Naive B cell (primary cell): ENCODE measurements around the gene CLIC5. TPM values are rescaled to one million over a fixed set of nuclear protein-coding genes. Genes with fewer than 3 reads are reported as not detected.

Source experiments
- ATAC-seq, 2 donors: fragments of 150-1000 bp; cut with Tn5 transposase; 2 replicates each; pipeline ENCODE4 v1.10.0; 2021; ENCODE audit warnings: low read depth in 2 of 2, mild to moderate bottlenecking in 2 of 2, moderate library complexity in 2 of 2
- DNase-seq: peaks from one replicate; pipeline ENCODE4 v3.0.0; 2022
- H3K27ac Mint-ChIP-seq, 6 donors: one replicate each; pipeline ENCODE4 v1.8.0; 2020 to 2022; ENCODE audit warnings: mild to moderate bottlenecking in 6 of 6, mixed read lengths in 6 of 6, moderate library complexity in 5 of 6, inconsistent platforms in 2 of 6
- H3K27me3 Mint-ChIP-seq, 3 donors: one replicate each; pipeline ENCODE4 v1.8.0; 2021 to 2022; ENCODE audit warnings: mixed read lengths in 3 of 3, mild to moderate bottlenecking in 1 of 3
- H3K36me3 Mint-ChIP-seq, 2 donors: one replicate each; pipeline ENCODE4 v1.8.0; 2020 to 2022; ENCODE audit warnings: mixed read lengths in 2 of 2, inconsistent platforms in 1 of 2, mild to moderate bottlenecking in 1 of 2
- H3K4me1 Mint-ChIP-seq, 3 donors: one replicate each; pipeline ENCODE4 v1.8.0; 2020 to 2022; ENCODE audit warnings: mixed read lengths in 3 of 3, inconsistent platforms in 1 of 3, mild to moderate bottlenecking in 1 of 3, moderate library complexity in 1 of 3
- H3K4me3 Mint-ChIP-seq, 8 donors: one replicate each; pipeline ENCODE4 v1.8.0; 2020 to 2022; ENCODE audit warnings: mild to moderate bottlenecking in 8 of 8, mixed read lengths in 8 of 8, moderate library complexity in 8 of 8, inconsistent platforms in 2 of 8
- H3K9me3 Mint-ChIP-seq, 7 donors: one replicate each; pipeline ENCODE4 v1.8.0; 2020 to 2022; ENCODE audit warnings: mixed read lengths in 7 of 7, mild to moderate bottlenecking in 5 of 7, inconsistent platforms in 2 of 7, moderate library complexity in 1 of 7
- polyA plus RNA-seq, 6 donors: library from polyadenylated mRNA; unstranded; fragments of 300-500 nt; fragmentation: Illumina TruSeq; gene quantifications; one replicate each; pipeline ENCODE4 v1.2.3, GENCODE V29; 2021; ENCODE audit warnings: low read depth in 6 of 6

CLIC5 gene
- polyA plus RNA-seq, 6 donors from 2014 or later: 0.05 to 1.3 (median 0.13) TPM; not detected in 1

GRCh38 chr6:46025573-46025972, 9.9 kb upstream of the CLIC5 start:
- Mint-ChIP-seq H3K36me3 (peaks cover 0 to 7% of the 10 kb centered on the region in 2 donors), H3K27ac (no peak overlapping the region), H3K27me3 (peaks cover 36 to 41% (median 39%) of the 10 kb centered on the region in 3 donors), H3K4me3 (no peak overlapping the region), H3K4me1 (no peaks in the 10 kb centered on the region), H3K9me3 (peaks cover 0 to 6% (median 1%) of the 10 kb centered on the region in 7 donors)
- DNase-seq (no peak), ATAC-seq (no peak)

GRCh38 chr6:46024124-46024769, 8.6 kb upstream of the CLIC5 start:
- DNase-seq (no peak), ATAC-seq (no peak)
- no peaks in the 10 kb centered on the region for H3K4me1 Mint-ChIP-seq
- H3K9me3 Mint-ChIP-seq: peaks cover 0 to 6% (median 1%) of the 10 kb centered on the region in 7 donors
- H3K27ac Mint-ChIP-seq: no peak overlapping the region
- H3K36me3 Mint-ChIP-seq: peaks cover 0 to 7% of the 10 kb centered on the region in 2 donors
- H3K27me3 Mint-ChIP-seq: peaks cover 30 to 34% (median 30%) of the 10 kb centered on the region in 3 donors
- no peak overlapping the region for H3K4me3 Mint-ChIP-seq

- peaks cover 0 to 6% (median 1%) of the 10 kb centered on the region in 7 donors for H3K9me3 Mint-ChIP-seq
- no peaks in the 10 kb centered on the region for H3K4me1 Mint-ChIP-seq
- DNase-seq (no peak), ATAC-seq (no peak)
- H3K27ac Mint-ChIP-seq: no peak overlapping the region
- peaks cover 26 to 35% (median 30%) of the 10 kb centered on the region in 3 donors for H3K27me3 Mint-ChIP-seq
- H3K4me3 Mint-ChIP-seq: no peak overlapping the region
- peaks cover 0 to 7% of the 10 kb centered on the region in 2 donors for H3K36me3 Mint-ChIP-seq
Observed at GRCh38 chr6:46023216-46023915, 7.7 kb upstream of the CLIC5 start.

GRCh38 chr6:46022106-46022948, 6.7 kb upstream of the CLIC5 start:
- DNase-seq (no peak), ATAC-seq (no peak)
- Mint-ChIP-seq H3K9me3 (peaks cover 0 to 6% (median 3%) of the 10 kb centered on the region in 7 donors), H3K4me3 (no peak overlapping the region), H3K27ac (no peak overlapping the region), H3K4me1 (no peaks in the 10 kb centered on the region), H3K27me3 (peaks cover 22 to 45% (median 41%) of the 10 kb centered on the region in 3 donors), H3K36me3 (peaks cover 0 to 7% of the 10 kb centered on the region in 2 donors)

- DNase-seq: no peak
- Mint-ChIP-seq H3K27ac (no peak overlapping the region), H3K4me1 (peaks cover 18 to 33% (median 21%) of the 10 kb centered on the region in 3 donors), H3K27me3 (peaks cover 17 to 48% (median 34%) of the 10 kb centered on the region in 3 donors), H3K36me3 (peaks cover 0 to 8% of the 10 kb centered on the region in 2 donors), H3K4me3 (peak overlapping the region in 1 of 8 donors; percentile 29), H3K9me3 (peaks cover 0 to 9% (median 6%) of the 10 kb centered on the region in 7 donors)
- ATAC-seq: no peak
Observed at GRCh38 chr6:46017726-46018125, 2.1 kb upstream of the CLIC5 start.

- Mint-ChIP-seq H3K36me3 (peaks cover 0 to 8% of the 10 kb centered on the region in 2 donors), H3K27ac (no peak overlapping the region), H3K4me3 (peak overlapping the region; percentile 41 to 89 (median 74)), H3K4me1 (peaks cover 28 to 48% (median 28%) of the 10 kb centered on the region in 3 donors), H3K27me3 (peaks cover 4 to 37% (median 26%) of the 10 kb centered on the region in 3 donors), H3K9me3 (peaks cover 0 to 9% (median 6%) of the 10 kb centered on the region in 7 donors)
- DNase-seq (no peak), ATAC-seq (peak in 1 of 2 donors; percentile 4)
Observed at GRCh38 chr6:46016063-46016608, 476 bp upstream of the CLIC5 start.

GRCh38 chr6:46014511-46015118, 1.0 kb downstream of the CLIC5 start:
- ATAC-seq (no peak), DNase-seq (no peak)
- peaks cover 0 to 36% (median 25%) of the 10 kb centered on the region in 3 donors for H3K27me3 Mint-ChIP-seq

GRCh38 chr6:46014046-46014445, 1.6 kb downstream of the CLIC5 start:
- Mint-ChIP-seq H3K27ac (peak overlapping the region in 1 of 6 donors; percentile 77), H3K27me3 (peaks cover 0 to 42% (median 31%) of the 10 kb centered on the region in 3 donors), H3K36me3 (peaks cover 0 to 8% of the 10 kb centered on the region in 2 donors), H3K4me1 (peaks cover 30 to 59% (median 33%) of the 10 kb centered on the region in 3 donors), H3K4me3 (peak overlapping the region in 7 of 8 donors; percentile 81 to 90 (median 84)), H3K9me3 (peaks cover 0 to 9% (median 6%) of the 10 kb centered on the region in 7 donors)
- DNase-seq (no peak), ATAC-seq (no peak)

More at GRCh38 chr6:46014511-46015118, 1.0 kb downstream of the CLIC5 start:
- Mint-ChIP-seq H3K9me3 (peaks cover 0 to 9% (median 6%) of the 10 kb centered on the region in 7 donors), H3K27ac (peak overlapping the region in 5 of 6 donors; percentile 13 to 95 (median 77)), H3K36me3 (peaks cover 0 to 8% of the 10 kb centered on the region in 2 donors), H3K4me1 (peaks cover 30 to 59% (median 33%) of the 10 kb centered on the region in 3 donors), H3K4me3 (peak overlapping the region; percentile 81 to 90 (median 85))

- ATAC-seq (no peak), DNase-seq (no peak)
- Mint-ChIP-seq H3K27ac (peak overlapping the region in 3 of 6 donors; percentile 14 to 77 (median 67)), H3K4me1 (peaks cover 30 to 59% (median 33%) of the 10 kb centered on the region in 3 donors), H3K27me3 (peaks cover 0 to 42% (median 31%) of the 10 kb centered on the region in 3 donors), H3K36me3 (peaks cover 0 to 8% of the 10 kb centered on the region in 2 donors), H3K4me3 (peak overlapping the region in 6 of 8 donors; percentile 73 to 90 (median 83)), H3K9me3 (peaks cover 0 to 9% (median 6%) of the 10 kb centered on the region in 7 donors)
Observed at GRCh38 chr6:46013639-46014038, 2.0 kb downstream of the CLIC5 start.

GRCh38 chr6:46012834-46013233, 2.8 kb downstream of the CLIC5 start:
- ATAC-seq (no peak), DNase-seq (no peak)
- Mint-ChIP-seq H3K27me3 (peaks cover 4 to 41% (median 33%) of the 10 kb centered on the region in 3 donors), H3K27ac (peak overlapping the region in 2 of 6 donors; percentile 5 to 73), H3K9me3 (peaks cover 0 to 12% (median 6%) of the 10 kb centered on the region in 7 donors), H3K4me3 (peak overlapping the region in 1 of 8 donors; percentile 7), H3K4me1 (peaks cover 30 to 59% (median 33%) of the 10 kb centered on the region in 3 donors), H3K36me3 (peaks cover 7 to 8% of the 10 kb centered on the region in 2 donors)

- H3K27ac Mint-ChIP-seq: peak overlapping the region; percentile 57 to 92 (median 82)
- ATAC-seq: peak; percentile 62 to 78
- H3K4me3 Mint-ChIP-seq: peak overlapping the region; percentile 23 to 85 (median 58)
- peaks cover 25 to 54% (median 28%) of the 10 kb centered on the region in 3 donors for H3K4me1 Mint-ChIP-seq
- peaks cover 5 to 37% (median 26%) of the 10 kb centered on the region in 3 donors for H3K27me3 Mint-ChIP-seq
- peaks cover 0 to 7% (median 1%) of the 10 kb centered on the region in 7 donors for H3K9me3 Mint-ChIP-seq
- DNase-seq: peak; percentile 10
- H3K36me3 Mint-ChIP-seq: peaks cover 2 to 7% of the 10 kb centered on the region in 2 donors
Observed at GRCh38 chr6:46011188-46012085, 4.2 kb downstream of the CLIC5 start.
